ENCODE measurements around the gene ZCCHC24.
"Not testable (repeated sequence)": the region's sequence is repeated elsewhere in the genome, so short reads cannot be mapped to it uniquely, and the experiment has no call there.

ZCCHC24 gene

DNA sequence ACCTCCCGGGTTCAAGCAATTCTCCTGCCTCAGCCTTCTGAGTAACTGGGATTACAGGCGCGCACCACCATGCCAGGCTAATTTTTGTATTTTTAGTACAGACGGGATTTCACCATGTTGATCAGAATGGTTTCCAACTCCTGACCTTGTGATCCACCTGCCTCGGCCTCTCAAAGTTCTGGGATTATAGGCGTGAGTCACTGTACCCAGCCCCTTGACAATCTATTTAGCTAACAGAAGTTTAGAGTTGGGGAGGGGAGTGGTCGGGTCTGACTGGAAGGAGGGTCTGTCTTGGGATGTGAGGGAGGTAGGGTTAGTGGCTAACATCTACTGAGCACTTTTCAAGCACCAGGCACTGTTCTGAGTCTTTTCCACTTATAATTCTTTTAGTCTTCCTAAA lies 27.0 kb upstream of the ZCCHC24 start:
- DNase-seq (ENCODE audit: low spot score): no peak

DNA sequence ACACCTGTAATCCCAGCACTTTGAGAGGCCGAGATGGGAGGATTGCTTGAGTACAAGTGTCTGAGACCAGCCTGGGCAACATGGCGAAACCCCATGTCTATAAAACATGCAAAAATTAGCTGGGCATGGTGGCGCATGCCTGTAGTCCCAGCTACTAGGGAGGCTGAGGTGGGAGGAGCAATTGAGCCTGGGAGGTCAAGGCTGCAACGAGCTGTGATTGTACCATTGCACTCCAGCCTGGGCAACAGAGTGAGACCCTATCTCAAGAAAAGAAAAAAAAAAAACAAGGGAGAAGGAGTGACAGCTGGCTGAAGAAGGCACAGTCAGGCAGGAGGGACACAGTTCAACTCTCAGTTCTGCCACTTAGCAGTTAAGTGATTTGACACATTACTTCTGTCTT lies 26.4 kb upstream of the ZCCHC24 start:
- no peak for DNase-seq (ENCODE audit: low spot score)

DNA sequence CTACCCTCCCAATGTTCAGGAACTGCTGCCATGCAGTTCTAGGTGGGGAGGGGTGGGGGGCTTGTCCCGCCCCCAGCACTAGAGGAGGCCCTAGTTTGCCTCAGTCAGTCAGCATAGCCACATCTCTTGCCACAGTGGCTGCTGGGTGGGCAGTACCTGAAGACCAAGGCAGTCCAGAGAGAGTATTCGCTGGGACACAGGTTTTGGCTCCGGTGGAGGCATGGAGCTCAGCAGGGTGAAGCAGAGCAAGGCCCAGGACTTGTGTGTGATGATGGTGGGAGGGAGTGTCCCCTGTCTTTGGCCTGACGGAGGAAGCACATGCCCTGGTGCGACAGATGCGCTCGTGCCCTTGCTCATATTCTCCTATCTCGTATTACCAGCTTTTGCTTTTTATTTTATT lies 24.7 kb upstream of the ZCCHC24 start:
- no peak for DNase-seq (ENCODE audit: low spot score)

DNA sequence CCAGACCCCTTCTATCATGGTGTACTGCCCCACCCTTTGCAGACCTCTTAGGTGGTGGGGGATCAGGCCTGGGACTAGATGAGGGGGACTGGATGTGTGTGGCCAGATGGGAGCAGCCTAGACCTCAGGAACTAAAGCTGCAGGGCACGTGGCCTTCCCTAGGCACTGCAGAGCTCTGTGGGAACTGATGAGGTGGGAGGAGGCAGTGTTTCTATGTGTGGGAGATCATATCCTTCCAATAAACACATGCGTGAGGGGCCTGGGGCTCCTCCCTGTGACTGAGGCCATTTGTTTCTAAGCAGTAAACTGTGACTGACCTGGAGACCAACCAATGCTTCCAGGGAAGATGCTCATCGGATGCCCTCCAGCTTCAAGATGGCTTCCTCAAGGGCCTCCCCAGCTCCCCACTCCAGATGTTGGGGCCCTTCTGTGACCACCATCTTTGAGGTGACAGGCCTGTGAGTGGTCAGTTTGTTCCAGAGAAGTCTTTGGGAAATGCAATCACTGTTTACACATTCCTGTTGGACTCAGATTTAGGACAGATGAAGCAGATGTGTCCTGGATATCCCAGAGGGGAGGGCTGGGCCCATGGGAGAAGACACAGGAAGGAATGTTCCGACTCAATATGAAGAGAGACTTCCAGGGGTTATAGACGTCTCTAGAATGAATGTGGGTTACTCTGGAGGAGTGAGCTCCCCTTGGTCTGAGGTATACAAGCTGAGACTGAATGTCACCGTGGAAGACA lies 23.6 kb upstream of the ZCCHC24 start:
- DNase-seq (ENCODE audit: low spot score): no peak

DNA sequence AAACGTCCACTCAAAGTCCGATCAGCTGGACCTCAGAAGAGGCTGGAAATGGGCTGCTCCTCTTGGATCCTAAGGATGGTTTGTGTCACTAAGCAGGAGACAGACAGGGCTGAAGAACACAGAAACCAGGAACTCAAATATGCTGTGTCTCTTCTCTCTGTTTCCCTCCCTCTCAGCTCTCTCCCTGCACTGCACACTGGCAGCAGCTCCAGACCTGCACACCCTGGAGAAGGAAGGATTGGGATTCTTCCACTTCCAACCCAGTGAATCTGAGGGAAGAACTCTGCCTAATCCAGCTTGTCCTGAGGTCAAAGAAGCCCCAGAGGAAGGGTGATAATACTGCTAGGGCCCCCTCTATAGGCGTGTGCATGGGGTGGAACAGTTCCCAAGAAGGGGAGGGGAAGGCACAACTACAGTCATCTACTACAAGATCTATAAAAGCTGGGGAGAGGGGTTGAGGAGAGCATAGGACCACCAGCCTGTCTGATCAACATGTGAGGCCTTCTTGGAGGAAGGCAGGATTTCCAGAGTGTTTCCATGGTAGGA lies 22.7 kb upstream of the ZCCHC24 start:
- DNase-seq (ENCODE audit: low spot score): no peak

DNA sequence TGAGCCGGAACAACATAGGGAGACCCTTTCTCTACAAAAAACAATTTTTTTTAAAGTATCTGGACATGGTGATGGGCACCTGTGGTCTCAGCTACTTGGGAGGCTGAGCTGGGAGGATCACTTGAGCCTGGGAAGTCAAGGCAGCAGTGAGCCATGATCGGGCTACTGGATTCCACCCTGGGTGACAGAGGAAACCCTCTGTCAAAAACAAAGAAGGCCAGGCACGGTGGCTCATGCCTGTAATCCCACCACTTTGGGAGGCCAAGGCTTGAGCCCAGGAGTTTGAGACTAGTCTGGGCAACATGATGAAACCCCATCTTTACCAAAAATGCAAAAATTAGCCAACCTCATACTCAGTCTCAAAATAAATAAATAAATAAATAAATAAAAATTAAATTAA lies 19.9 kb upstream of the ZCCHC24 start:
- no peak for DNase-seq (ENCODE audit: low spot score)

DNA sequence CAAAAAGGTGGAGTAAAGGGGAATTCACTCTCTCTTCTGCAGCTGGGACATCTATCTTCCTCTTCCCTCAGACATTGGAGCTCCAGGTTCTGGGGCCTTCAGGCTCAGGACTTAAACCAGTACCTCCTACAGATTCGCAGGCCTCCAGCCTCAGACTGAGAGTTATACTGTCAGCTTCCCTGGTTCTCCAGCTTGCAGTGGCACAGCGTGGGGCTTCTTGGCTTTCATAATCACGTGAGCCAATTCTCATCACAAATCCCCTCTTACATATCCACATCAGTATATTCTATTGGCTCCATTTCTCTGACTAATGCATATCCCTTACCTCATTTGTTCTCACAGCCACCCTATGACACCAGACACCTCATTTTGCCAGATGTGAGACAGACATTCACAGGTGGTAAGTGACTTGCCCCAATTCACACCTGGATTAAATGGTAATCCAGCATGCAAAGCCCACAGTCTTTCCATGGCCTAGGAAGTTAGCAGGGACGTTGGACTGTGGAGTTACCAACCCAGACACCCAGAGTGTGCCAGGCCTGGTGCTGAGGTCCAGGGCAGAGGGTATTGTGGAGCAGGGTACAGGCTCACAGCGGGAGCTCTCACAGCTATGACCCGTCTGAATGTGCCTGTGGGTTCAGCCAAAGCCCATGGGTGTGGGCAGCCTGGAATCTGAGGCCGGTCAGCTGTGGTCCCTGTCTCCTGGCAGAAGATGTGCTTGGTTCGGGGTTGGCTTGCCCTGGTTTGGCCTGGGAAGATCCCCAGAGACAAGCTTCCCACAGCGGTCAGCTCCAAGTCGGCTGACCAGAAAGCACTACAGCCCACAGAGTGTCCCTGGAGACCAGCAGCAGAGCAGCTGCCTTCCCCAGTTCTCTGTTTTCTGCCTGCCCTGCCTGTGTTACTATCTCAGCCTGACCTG lies 18.4 kb upstream of the ZCCHC24 start:
- DNase-seq (ENCODE audit: low spot score): peak; percentile 66

DNA sequence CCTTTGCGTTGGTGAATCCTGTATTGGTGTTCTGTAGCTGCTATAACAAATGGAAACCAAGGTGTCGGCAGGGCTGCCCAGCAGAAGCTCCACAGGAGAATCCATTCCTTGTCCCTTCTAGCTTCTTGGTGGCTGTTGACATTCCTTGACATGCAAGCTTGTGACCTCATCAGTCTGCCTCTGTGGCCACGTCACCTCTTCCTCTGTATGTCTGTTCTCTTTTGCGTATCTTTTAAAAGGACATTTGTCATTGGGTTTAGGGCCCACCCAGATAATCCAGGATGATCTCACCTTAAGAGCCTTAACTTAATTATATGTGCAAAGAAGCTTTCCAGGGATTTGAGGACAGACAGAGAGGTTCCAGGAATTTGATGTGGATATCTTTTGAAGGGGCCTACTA lies 15.3 kb upstream of the ZCCHC24 start:
- no peak for DNase-seq (ENCODE audit: low spot score)

DNA sequence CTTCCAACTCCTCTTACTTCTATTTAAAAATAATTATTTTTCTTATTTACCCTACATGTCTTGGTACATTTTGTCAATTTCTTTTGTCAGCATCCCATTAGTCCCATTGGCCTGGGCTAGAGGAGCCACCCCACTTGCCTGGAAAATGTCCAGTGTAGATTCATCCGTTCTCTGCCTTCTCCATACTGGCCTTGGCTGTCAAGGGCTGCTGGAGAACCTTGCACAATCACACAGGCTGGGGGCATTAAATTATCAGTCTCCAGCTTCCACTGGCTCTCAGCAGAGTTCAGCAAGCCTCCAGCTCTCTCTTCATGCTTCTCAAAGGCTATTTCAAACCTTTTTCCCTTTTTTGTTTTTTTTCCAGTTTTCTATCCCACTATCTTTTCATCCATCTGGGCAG lies 13.8 kb upstream of the ZCCHC24 start:
- DNase-seq (ENCODE audit: low spot score): no peak

DNA sequence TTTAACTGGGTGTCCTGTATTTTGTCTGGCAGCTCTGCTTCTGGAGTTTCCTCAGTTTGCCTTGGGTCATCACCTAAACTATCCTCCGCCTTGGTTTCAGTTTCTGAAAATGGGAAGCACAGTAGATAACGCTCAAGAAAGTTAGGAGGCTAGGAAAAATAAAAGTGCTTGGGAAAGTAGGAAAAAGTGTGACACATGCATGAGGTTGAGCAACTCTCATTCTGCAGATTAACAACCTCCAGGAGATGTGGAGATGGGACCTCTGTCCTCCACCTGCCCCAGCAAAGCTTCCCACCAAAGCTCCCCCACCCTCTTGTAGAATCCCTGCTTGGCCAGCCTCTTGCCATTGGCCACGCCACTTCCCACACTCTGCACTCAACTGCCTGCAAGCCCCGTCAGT lies 13.1 kb upstream of the ZCCHC24 start:
- no peak for DNase-seq (ENCODE audit: low spot score)

DNA sequence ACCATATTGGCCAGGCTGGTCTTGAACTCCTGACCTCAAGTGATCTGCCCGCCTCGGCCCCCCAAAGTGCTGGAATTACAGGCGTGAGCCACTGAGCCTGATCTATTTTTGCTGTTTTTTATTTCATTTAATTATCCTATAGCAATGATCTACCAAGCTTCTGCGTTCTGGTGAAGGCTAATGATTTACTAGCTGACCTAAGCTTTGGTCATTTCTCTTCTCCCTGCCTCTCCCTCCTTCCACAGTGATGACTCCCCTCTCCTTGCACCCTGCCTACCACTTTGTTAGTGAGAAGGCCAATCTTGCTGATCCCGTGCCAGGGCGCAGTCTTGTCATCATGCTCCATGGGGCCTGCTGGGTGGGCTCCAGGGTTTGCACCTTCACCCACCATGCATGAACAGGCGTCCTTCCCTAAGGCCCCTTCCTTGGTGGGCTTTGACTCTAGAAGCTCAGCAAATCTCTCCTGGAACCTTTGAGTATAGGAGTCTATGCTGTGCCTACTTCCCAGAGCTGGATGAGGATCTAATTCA lies 11.9 kb upstream of the ZCCHC24 start:
- DNase-seq (ENCODE audit: low spot score): no peak

DNA sequence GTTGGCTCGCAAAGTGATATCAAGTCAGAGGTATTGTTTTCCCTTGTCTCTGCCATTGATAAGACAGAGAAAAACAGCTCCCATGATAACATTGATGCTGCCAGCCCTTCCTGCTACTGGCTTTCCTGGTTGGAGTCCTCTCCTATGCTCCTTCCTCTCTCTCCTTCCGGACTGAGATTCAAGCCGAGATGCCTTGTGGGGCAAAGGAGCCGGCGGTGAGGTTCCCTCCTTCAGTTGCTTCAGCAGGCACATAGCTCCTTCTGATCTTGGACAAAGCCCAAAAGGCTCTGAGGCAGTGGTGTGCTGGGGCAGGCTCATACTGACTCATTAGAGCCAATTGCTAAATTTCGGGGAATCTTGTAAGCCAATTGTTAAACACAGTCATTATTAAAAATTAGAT lies 8.8 kb upstream of the ZCCHC24 start:
- DNase-seq (ENCODE audit: low spot score): peak; percentile 57

DNA sequence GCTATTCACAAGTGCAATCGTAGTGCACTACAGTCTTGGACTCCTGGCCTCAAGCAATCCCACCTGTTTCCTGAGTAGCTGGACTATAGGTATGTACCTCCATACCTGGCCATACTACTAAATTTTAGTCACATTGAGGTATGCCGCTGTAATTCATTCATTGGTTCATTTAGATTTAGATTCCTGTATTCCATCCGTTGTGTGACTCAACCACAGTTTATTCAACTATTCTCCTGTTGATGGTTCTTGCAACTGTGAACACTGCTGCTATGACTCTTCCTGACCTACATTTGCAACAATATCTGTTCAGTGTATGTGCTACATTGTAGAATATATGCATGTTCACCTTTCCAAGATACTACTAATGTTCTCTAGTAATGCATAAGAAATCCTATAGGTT lies 8.0 kb upstream of the ZCCHC24 start:
- no peak for DNase-seq (ENCODE audit: low spot score)

DNA sequence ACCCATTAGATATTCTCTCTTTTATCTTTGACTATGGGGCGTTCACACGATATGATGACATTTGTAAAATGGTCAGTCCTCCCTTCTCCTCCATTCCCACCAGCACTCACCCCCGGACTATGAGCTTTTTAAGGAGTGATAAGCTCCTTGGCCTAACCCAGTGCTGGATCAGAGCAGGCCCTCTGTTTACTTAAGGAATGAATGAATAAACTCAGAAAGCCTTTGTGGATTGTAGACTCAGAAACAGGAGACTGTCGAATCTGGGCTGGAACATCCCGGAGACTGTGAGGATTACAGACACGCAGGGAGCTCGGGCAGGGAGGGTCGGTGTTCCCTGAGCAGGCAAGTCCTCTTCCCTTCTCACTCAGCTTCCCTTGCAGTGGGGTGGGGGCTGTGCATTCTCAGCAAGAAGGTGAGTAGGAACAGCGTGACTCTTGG lies 6.8 kb upstream of the ZCCHC24 start:
- peak; percentile 29 for DNase-seq (ENCODE audit: low spot score)

DNA sequence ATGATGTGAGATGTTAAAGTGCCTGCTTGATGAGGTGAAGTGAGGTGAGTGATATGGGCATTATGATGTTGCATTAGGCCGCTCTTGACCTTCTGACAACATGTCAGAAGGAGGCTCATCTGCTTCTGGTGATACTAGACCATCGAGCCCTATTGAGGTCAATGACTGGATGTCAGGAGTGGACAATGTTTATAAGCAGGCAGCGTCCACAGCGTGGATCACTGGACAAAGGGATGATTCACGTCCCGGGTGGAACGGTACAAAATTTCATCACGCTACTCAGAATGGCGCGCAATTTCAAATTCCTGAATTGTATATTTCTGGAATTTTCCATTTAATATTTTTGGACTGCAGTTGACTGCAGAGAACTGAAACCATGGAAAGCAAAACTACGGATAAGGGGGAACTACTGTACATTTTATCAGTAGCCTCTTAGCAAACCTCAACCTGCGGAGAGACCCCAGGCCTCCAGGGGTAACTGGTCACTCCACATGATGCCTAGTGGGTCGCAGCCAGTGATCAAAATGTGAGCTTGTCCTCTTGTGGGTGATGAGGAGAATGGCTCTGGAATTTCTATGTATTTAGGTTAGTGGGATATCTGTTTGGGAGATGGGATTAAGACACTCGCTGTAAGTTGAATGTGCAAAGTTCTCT lies 5.7 kb upstream of the ZCCHC24 start:
- no peak for DNase-seq (ENCODE audit: low spot score)

DNA sequence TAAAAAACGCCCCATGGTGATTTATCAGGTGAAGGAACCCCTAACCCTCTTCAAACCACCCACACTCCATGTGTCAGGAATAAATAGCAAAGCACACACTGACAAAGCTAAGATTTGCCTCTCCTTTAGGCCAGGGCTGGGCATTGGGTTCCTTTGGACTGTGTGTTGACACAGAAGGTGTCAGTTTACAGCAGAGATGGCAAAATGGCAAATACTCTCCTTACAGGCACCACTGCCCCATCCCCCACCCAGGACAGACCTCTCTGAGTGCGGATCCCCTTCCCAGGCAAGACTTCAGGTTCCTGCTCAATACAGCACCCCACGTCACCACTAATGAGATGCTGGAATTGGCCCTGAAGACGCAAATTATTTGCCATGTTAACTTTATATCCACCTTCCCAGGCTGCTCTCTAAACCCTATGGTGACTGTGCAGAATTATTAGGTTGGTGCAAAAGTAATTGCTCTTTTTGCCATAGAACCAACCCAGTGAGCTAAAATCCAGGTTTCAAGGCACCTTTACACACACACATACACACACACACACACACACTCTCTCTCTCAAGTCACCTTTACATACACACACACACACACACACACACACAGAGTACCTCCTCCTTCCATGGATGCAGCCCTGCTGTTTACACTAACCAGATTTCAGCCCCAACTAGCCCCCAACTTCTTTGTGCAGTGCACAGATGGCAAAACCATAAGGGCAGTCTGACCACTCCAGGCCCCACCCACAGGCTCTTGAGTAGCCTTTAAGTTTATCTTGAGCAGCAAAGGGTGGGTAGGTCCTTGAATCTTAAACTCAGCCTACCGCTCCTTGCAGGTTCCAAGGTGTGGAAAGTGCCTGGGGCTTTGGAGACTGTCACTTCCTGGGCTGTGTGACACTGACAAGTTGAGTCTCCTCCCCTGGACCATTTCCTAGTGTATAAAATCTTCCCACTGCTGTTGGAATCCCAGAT lies 4.0 kb upstream of the ZCCHC24 start:
- DNase-seq (ENCODE audit: low spot score): no peak

DNA sequence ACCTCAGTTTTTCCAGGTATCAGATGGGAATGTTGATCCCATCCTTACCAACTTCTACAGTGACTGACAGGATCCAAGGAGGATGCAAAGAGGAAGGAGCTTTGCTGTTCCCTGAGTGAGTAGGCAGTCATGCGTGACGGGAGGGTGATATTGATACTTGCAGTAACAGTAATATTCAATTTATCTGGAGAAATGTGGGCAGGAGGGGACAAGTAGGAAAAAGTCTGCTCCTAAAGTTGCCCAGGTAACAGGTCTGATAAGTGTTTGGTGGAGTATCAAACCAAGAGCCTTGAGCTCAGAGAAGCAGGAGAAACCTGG lies 3.3 kb upstream of the ZCCHC24 start:
- DNase-seq (ENCODE audit: low spot score): no peak

DNA sequence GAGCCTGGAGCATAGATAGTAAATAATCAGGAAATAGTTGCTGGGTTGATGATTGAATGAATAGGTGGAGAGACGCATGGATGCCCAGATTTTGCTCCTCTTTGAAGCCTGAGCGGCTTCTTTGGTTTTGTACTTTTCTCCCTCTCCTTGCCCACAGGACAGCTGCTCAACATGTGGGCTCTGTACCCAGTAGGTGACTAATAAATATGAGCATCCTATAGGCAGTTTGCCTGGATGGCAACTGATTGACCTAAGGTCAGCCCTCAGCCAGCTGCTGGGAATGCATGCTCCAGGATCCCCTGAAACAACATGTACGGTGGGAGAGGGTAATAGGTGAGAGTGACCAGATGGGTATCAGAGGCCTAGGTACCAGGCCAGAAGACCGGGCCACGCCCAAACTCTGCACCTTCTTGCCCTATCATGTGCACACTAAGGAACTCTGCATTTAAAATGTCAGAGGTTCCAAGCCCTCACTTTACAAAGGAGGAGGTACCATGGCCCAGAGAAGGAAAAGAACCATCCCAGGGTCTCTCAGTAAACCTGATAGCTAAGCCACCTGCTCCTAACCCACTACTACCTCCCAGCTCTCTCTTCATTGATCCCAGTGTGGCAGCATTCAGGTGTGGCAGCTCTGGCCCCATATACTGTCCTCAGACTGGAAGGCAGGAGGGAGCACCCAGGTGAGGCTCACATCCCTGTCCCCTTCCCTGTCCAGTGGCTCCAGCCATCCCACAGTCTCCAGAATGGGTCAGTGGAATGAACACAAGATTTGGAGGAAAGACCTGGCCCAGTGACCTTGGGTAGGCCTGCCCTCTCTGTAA lies 2.7 kb upstream of the ZCCHC24 start:
- DNase-seq (ENCODE audit: low spot score): no peak

DNA sequence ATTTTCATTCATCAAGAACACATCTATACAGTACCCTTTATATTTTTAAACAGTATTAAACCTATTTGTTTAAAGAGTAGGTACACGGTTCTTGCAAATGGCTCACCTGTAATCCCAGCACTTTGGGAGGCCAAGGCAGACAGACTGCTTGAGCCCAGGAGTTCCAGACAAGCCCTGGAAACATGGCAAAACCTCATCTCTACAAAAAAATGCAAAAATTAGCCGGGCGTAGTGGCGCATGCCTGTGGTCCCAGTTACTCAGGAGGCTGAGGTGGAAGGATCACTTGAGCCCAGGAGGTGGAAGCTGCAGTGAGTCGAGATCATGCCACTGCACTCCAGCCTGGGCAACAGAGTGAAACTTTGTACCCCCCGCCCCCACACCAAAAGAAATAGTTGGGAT lies 1.8 kb upstream of the ZCCHC24 start:
- DNase-seq (ENCODE audit: low spot score): not testable (repeated sequence)

DNA sequence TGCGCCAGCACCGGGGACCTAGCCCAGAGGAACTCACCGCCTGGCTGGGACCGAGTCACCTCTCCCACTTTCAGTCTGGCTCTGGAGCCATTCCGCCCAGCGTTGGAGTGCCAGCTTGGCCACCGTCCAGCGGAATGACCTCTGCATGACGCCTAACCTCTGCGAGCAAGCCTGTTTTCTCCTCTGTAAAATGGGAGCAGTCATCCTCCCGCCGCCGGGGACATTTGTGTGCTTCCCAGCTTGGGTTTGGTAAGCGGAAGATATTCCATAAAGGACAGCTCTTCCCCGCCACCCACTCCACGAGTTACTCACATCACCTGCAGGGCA lies 1.3 kb upstream of the ZCCHC24 start:
- no peak for DNase-seq (ENCODE audit: low spot score)
